Chondrocyte (in vitro differentiated cells): Measurements from ENCODE around the gene MCRS1. TPM values are rescaled to one million over a fixed set of nuclear protein-coding genes. Genes with fewer than 3 reads are reported as not detected.

Source experiments
- DNase-seq: peaks from one replicate; pipeline ENCODE4 v3.0.0; 2021; ENCODE audit warnings: mixed read lengths, low spot score
- H3K27ac Mint-ChIP-seq: one replicate; pipeline ENCODE4 v1.8.0; 2021; ENCODE audit warnings: mild to moderate bottlenecking, moderate library complexity, mixed read lengths; ENCODE audit not compliant: unreplicated experiment
- H3K27me3 Mint-ChIP-seq: 2 replicates; pipeline ENCODE4 v1.8.0; 2021; ENCODE audit warnings: low read depth, mixed read lengths
- H3K36me3 Mint-ChIP-seq: 2 replicates; pipeline ENCODE4 v1.8.0; 2021; ENCODE audit warnings: low read depth, mixed read lengths
- H3K4me1 Mint-ChIP-seq: 2 replicates; pipeline ENCODE4 v1.8.0; 2021; ENCODE audit warnings: low read depth, mild to moderate bottlenecking, mixed read lengths
- H3K4me3 Mint-ChIP-seq: one replicate; pipeline ENCODE4 v1.8.0; 2021; ENCODE audit warnings: mild to moderate bottlenecking, moderate library complexity, mixed read lengths; ENCODE audit not compliant: unreplicated experiment
- H3K9me3 Mint-ChIP-seq: 2 replicates; pipeline ENCODE4 v1.8.0; 2021; ENCODE audit warnings: low read depth, mixed read lengths
- total RNA-seq: library from RNA; stranded (reverse); gene quantifications from 3 replicates; pipeline ENCODE4 v1.2.1, GENCODE V29; 2021
- TF ChIP-seq, protein P1 (sequence below): fragments of 200-600 bp; sonication (generic); IDR thresholded peaks from 2 replicates; pipeline ENCODE4 v1.5.0; 2021; ENCODE audit warnings: antibody characterized with exemption, mild to moderate bottlenecking, moderate library complexity

MCRS1 gene
- total RNA-seq, 1 donor from 2014 or later = 47.2 TPM

DNA sequence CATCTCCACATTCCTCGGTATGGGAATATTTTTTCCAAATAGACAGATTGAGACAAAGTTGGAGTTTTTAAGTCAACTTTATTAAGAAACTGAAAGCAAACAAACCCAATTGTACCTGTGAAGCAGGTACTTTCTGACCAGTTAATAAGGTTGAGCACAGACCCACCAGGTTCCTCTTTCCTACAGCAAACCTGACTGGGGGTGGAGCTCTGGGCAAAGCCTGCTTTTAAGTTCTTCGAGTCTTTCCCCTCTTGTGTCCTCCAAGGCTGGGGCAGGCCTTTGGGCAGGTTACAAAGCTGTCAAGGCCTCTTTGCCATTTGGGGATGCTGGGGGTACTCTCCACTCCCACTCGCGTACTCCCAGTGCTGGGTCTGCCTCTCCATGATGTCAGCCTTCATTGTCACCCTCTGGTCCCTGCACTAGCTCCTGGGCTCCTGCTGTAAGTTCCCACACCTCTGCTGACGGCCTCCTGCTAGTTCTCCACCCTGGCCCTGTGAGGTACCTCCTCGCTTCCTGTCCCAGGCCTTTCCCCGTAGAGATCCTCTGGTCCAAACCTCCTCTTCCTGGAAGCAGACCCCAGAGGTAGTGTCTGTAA is 25.9 kb downstream of the MCRS1 start:
- Mint-ChIP-seq H3K36me3 (no peaks in the 10 kb centered on the region), H3K27ac (no peak overlapping the region), H3K4me3 (no peak overlapping the region), H3K27me3 (peaks cover 23% of the 10 kb centered on the region), H3K4me1 (peaks cover 9% of the 10 kb centered on the region), H3K9me3 (no peaks in the 10 kb centered on the region)
- TF ChIP-seq, protein P1, sequence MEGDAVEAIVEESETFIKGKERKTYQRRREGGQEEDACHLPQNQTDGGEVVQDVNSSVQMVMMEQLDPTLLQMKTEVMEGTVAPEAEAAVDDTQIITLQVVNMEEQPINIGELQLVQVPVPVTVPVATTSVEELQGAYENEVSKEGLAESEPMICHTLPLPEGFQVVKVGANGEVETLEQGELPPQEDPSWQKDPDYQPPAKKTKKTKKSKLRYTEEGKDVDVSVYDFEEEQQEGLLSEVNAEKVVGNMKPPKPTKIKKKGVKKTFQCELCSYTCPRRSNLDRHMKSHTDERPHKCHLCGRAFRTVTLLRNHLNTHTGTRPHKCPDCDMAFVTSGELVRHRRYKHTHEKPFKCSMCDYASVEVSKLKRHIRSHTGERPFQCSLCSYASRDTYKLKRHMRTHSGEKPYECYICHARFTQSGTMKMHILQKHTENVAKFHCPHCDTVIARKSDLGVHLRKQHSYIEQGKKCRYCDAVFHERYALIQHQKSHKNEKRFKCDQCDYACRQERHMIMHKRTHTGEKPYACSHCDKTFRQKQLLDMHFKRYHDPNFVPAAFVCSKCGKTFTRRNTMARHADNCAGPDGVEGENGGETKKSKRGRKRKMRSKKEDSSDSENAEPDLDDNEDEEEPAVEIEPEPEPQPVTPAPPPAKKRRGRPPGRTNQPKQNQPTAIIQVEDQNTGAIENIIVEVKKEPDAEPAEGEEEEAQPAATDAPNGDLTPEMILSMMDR = no peak
- no peak for DNase-seq

DNA sequence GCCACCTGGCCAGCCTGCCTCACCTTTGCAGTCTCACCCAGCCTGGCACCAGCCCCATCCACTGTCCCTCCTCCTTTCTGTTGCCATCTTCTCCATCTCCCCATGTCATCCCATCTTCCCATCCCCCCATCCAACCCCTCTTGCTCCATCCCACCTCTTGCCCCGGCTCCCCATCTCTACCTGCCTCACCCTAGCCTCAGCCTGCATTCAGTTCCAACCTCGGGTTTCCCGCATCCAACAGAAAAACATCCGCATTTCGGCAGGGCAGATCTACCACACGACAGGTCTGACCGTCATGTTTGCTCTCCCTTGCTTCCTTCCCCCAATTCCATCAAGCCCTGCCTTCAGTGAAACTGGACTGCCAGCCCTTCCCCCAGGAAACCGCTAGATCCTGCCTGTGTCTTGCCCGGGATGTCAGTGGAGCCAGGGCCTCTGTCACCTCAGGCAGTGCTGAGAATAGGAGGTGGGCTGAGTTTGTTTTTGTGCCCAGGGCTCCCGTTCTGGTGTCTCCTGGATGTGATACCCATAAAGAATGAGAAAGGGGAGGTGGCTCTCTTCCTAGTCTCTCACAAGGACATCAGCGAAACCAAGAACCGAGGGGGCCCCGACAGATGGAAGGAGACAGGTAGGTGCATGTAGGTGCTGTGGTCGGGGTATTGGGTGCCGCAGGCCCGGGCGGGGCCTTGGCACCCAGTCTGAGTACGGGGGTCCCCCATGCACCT is 26.6 kb downstream of the MCRS1 start:
- no peak overlapping the region for H3K27ac Mint-ChIP-seq
- no peak overlapping the region for H3K4me3 Mint-ChIP-seq
- H3K27me3 Mint-ChIP-seq = peaks cover 23% of the 10 kb centered on the region
- DNase-seq = no peak
- TF ChIP-seq, protein P1 = no peak
- no peaks in the 10 kb centered on the region for H3K36me3 Mint-ChIP-seq
- no peaks in the 10 kb centered on the region for H3K9me3 Mint-ChIP-seq
- peaks cover 9% of the 10 kb centered on the region for H3K4me1 Mint-ChIP-seq

DNA sequence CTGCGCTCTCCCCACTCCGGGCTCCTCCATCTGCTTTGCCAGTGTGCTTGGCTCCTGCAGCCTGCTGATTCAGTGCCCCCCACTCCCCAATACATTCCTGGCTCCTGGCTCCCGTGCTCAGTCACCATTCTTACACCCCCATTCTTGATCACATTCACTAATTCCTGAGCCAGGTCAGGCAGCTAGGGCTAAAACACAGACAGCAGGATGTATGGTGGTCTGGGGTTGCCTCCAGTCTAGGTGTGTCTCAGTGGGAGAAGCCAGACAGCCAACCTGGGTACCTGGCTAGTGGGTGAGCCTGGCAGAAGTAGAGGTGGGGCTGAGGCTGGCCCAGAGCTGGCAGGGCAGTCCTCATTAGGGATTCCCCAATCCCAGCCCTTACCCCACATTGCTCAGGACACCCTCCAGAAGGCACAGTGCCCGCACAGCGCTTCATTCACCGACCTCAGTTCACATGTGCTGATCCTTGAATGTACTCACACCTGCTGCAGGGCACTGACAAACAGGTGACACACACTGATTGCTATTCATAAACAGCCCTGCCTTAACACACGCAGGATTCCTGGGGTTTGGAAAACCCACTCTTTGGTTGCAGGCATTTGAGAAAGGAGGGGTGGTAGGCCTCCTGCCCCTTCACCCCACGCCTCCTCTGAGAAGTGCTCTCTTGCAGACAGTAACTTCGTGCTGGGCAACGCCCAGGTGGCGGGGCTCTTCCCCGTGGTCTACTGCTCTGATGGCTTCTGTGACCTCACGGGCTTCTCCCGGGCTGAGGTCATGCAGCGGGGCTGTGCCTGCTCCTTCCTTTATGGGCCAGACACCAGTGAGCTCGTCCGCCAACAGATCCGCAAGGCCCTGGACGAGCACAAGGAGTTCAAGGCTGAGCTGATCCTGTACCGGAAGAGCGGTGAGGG is 27.5 kb downstream of the MCRS1 start:
- DNase-seq = no peak
- H3K36me3 Mint-ChIP-seq = no peaks in the 10 kb centered on the region
- peaks cover 11% of the 10 kb centered on the region for H3K4me1 Mint-ChIP-seq
- no peaks in the 10 kb centered on the region for H3K9me3 Mint-ChIP-seq
- H3K27ac Mint-ChIP-seq = no peak overlapping the region
- H3K27me3 Mint-ChIP-seq = peaks cover 19% of the 10 kb centered on the region
- TF ChIP-seq, protein P1 = no peak
- no peak overlapping the region for H3K4me3 Mint-ChIP-seq

DNA sequence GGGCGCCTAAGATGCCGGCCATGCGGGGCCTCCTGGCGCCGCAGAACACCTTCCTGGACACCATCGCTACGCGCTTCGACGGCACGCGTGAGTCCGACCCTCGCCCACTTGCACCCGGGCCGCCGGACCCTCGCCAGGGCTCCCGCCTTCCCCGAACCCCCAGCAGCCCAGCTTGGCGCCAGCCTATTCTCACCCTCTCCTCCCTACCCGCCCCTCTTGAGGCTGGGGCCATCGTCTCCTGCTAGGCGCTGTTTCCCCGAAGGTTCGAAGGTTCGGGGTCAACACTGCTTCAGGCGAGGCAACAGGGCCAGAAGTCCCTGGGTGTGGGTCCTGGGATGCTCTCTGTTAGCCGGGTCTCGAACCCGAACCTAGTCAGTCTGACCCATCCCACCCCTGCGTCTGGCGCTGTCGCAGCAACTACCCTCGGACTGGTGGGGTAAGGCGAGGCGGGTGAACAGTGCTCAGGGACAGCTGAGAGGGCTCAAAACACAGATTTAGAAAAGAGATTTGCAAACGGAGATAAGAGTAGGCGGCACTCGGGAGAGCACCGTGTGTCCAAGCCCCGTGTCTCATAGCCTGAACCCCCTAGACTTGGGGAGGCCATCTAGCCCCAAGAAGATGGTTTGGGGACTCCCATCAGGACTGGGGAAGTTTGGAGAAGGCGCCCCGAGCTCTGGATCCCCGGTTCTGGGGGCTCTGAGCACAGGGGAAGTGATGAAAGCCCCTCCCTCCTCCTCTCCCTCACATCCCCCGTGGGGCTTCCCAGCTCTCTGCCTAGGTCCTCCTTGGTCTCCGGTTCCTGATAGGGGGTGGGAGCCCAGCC is 28.3 kb downstream of the MCRS1 start:
- Mint-ChIP-seq H3K4me1 (peaks cover 11% of the 10 kb centered on the region), H3K36me3 (no peaks in the 10 kb centered on the region)

More for the DNA sequence above, 28.3 kb downstream of the MCRS1 start:
- Mint-ChIP-seq H3K27me3 (peaks cover 14% of the 10 kb centered on the region), H3K27ac (no peak overlapping the region), H3K9me3 (no peaks in the 10 kb centered on the region), H3K4me3 (peak overlapping the region; percentile 42)
- TF ChIP-seq, protein P1 = no peak
- DNase-seq = no peak
